ENCODE measurements around the gene VRK3. TPM values are rescaled to one million over a fixed set of nuclear protein-coding genes. Genes with fewer than 3 reads are reported as not detected.

The VRK3 gene
- total RNA-seq, 1 donor from 2014 or later: 43.4 TPM

DNA sequence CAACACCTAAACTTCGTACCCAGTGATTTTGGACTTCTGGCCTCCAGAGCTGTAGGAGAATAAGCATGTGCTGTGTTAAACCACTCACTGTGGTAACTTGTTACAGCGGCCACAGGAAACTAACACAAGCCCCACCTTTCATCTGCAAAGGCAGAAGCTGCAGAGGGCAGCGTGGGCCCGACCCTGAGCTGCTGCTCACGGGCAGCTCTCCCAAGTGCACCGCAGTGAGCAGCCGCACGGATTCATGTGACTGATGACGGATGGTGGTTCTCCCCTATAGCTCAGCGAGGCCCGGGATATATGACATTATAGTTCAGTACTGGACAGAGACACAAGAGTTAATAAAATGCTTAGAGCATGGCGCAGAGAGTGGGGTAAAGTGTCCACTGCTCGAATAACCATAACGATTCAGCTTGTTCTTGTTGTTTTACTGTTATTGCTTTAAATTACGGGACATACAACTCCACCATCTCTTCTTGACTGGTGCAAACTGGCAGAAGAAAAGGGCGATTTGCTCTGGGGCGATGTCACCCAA lies 21.9 kb downstream of the VRK3 start:
- H3K27ac Mint-ChIP-seq (ENCODE audit: unreplicated experiment): no peak overlapping the region
- H3K36me3 Mint-ChIP-seq (ENCODE audit: low read depth): no peaks in the 10 kb centered on the region
- H3K9me3 Mint-ChIP-seq: no peaks in the 10 kb centered on the region
- no peak for DNase-seq (ENCODE audit: low read depth, low spot score)
- H3K27me3 Mint-ChIP-seq (ENCODE audit: low read depth): no peaks in the 10 kb centered on the region
- TF ChIP-seq, protein P1, sequence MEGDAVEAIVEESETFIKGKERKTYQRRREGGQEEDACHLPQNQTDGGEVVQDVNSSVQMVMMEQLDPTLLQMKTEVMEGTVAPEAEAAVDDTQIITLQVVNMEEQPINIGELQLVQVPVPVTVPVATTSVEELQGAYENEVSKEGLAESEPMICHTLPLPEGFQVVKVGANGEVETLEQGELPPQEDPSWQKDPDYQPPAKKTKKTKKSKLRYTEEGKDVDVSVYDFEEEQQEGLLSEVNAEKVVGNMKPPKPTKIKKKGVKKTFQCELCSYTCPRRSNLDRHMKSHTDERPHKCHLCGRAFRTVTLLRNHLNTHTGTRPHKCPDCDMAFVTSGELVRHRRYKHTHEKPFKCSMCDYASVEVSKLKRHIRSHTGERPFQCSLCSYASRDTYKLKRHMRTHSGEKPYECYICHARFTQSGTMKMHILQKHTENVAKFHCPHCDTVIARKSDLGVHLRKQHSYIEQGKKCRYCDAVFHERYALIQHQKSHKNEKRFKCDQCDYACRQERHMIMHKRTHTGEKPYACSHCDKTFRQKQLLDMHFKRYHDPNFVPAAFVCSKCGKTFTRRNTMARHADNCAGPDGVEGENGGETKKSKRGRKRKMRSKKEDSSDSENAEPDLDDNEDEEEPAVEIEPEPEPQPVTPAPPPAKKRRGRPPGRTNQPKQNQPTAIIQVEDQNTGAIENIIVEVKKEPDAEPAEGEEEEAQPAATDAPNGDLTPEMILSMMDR (conservative IDR thresholded peaks at IDR 0.05): no peak
- no peak overlapping the region for H3K4me3 Mint-ChIP-seq
- no peaks in the 10 kb centered on the region for H3K4me1 Mint-ChIP-seq

DNA sequence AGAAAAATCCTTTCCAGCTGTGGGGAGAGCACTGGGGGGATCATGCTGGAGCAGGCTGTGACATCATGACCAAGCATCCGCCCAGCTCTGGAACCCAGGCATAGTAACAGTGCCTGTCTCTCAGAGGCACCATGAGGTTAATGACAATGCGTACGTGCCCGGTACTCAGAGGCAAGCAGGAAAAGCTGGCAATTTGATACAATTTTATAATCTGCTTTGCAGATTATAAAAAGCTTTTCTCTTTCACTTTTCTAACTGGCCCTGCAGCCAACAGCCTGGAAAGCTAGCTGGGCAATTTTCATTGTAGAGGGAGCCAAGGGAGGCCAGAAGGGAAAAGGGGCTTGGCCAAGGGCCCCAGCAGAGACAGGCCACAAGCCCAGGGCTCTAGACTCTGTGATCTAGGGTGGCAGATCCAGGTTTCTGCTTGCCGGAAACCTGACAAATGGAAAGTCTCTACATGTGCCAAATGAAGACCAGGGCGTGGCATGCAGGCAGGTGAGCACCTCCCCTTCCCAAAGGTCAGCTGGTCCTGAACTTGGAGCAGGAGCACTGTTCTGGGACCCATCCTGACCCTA lies 22.7 kb downstream of the VRK3 start:
- no peaks in the 10 kb centered on the region for H3K27me3 Mint-ChIP-seq (ENCODE audit: low read depth)
- no peaks in the 10 kb centered on the region for H3K9me3 Mint-ChIP-seq
- TF ChIP-seq, protein P1 (conservative IDR thresholded peaks at IDR 0.05): no peak
- H3K36me3 Mint-ChIP-seq (ENCODE audit: low read depth): no peaks in the 10 kb centered on the region
- H3K4me3 Mint-ChIP-seq: no peak overlapping the region
- H3K27ac Mint-ChIP-seq (ENCODE audit: unreplicated experiment): no peak overlapping the region
- no peaks in the 10 kb centered on the region for H3K4me1 Mint-ChIP-seq
- no peak for DNase-seq (ENCODE audit: low read depth, low spot score)

DNA sequence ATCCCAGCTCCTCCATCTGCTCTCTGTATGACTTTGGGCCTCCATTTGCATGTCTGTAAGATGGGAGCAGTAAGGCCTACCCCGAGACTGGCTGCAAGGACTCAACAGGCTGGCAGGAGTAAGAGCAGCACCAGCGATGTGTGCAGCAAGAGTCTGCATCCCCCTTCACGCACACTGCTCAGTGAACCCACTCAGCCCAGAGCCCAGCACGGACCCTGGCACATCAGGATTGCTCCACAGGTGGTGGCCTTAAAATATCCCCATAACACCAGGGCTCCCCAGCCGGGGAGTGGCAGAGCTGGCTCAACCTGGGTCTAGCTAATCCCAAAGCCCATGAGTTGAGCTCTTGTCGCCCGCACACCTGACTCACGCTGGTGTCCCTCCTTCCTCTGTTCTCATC lies 23.4 kb downstream of the VRK3 start:
- H3K4me1 Mint-ChIP-seq: no peaks in the 10 kb centered on the region
- no peak overlapping the region for H3K27ac Mint-ChIP-seq (ENCODE audit: unreplicated experiment)
- no peak for DNase-seq (ENCODE audit: low read depth, low spot score)
- TF ChIP-seq, protein P1 (conservative IDR thresholded peaks at IDR 0.05): no peak
- H3K36me3 Mint-ChIP-seq (ENCODE audit: low read depth): no peaks in the 10 kb centered on the region
- no peaks in the 10 kb centered on the region for H3K9me3 Mint-ChIP-seq
- H3K4me3 Mint-ChIP-seq: no peak overlapping the region
- H3K27me3 Mint-ChIP-seq (ENCODE audit: low read depth): no peaks in the 10 kb centered on the region

- no peaks in the 10 kb centered on the region for H3K36me3 Mint-ChIP-seq (ENCODE audit: low read depth)
- no peak overlapping the region for H3K4me3 Mint-ChIP-seq
- H3K9me3 Mint-ChIP-seq: no peaks in the 10 kb centered on the region
- no peak overlapping the region for H3K27ac Mint-ChIP-seq (ENCODE audit: unreplicated experiment)
- no peaks in the 10 kb centered on the region for H3K4me1 Mint-ChIP-seq
- TF ChIP-seq, protein P1 (conservative IDR thresholded peaks at IDR 0.05): no peak
- no peaks in the 10 kb centered on the region for H3K27me3 Mint-ChIP-seq (ENCODE audit: low read depth)
- no peak for DNase-seq (ENCODE audit: low read depth, low spot score)
These were observed 24.2 kb downstream of the VRK3 start for GRCh38 chr19:50000841-50001557.

DNA sequence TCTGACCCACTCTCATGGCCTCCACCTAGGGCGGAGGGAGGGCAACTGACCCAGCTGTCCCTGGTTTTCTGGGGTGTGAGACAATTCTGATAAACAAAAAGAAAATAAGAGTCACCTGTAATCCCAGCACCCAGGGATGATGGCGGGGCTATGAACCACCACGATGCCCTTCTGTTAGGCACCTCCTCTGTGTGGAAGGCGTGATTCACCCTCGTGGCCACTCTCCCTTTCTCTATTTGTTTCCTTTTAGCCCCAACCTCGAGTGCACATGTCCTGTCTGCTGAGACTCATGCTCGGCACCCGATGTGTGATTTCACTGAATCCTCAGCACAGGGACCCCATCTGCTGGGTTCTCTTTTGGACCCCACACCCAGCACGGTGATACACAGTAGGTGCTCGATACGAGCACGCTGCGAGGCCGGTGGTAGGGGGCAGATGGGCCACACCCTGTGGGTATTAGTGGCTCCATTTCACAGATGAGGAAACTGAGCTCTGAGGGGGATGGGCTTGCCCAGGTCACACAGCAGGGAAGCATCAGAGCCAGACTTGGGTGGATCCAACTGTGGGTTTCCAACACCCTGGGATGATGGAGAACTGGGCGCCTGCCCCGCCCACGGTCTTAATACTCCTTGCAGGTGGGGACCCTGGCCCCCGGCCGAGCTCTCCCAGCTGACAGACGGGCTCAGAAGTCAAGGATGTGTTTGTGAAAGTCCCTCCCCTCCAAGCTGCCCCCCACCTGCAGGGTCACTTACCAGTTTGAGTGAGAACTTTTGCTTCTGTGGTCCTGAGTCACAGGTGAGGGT lies 24.9 kb downstream of the VRK3 start:
- H3K4me1 Mint-ChIP-seq: no peaks in the 10 kb centered on the region

More for the DNA sequence above, 24.9 kb downstream of the VRK3 start:
- no peak overlapping the region for H3K4me3 Mint-ChIP-seq
- TF ChIP-seq, protein P1 (conservative IDR thresholded peaks at IDR 0.05): no peak
- H3K36me3 Mint-ChIP-seq (ENCODE audit: low read depth): no peaks in the 10 kb centered on the region
- no peak overlapping the region for H3K27ac Mint-ChIP-seq (ENCODE audit: unreplicated experiment)
- H3K27me3 Mint-ChIP-seq (ENCODE audit: low read depth): no peaks in the 10 kb centered on the region
- no peak for DNase-seq (ENCODE audit: low read depth, low spot score)
- H3K9me3 Mint-ChIP-seq: no peaks in the 10 kb centered on the region

Data from neural crest cell (in vitro differentiated cells).